H9 (cell line): Measurements from ENCODE around the gene HOXA2. TPM values are rescaled to one million over a fixed set of nuclear protein-coding genes. Genes with fewer than 3 reads are reported as not detected.

ENCODE experiments used
- DNase-seq: peaks from one replicate; pipeline ENCODE4 v3.0.0-alpha.2; 2017
- H2AFZ ChIP-seq: one replicate; pipeline ENCODE4 v1.6.1; 2013; ENCODE audit warnings: mild to moderate bottlenecking, low read length, control low read depth, moderate library complexity
- H2AK5ac ChIP-seq: 2 replicates; pipeline ENCODE4 v1.6.1; 2013; ENCODE audit warnings: low read length, control low read depth, mixed read lengths; ENCODE audit not compliant: insufficient read length
- H2BK120ac ChIP-seq: one replicate; pipeline ENCODE4 v1.6.1; 2013; ENCODE audit warnings: low read depth, mild to moderate bottlenecking, low read length, control low read depth, inconsistent platforms; ENCODE audit not compliant: poor library complexity, severe bottlenecking
- H2BK12ac ChIP-seq: 2 replicates; pipeline ENCODE4 v1.6.1; 2013; ENCODE audit warnings: low read length, control low read depth, mixed read lengths, low read depth; ENCODE audit not compliant: insufficient read length
- H2BK15ac ChIP-seq: 2 replicates; pipeline ENCODE4 v1.6.1; 2013; ENCODE audit warnings: low read depth, low read length, control low read depth
- H2BK20ac ChIP-seq: one replicate; pipeline ENCODE4 v1.6.1; 2013; ENCODE audit warnings: low read depth, mild to moderate bottlenecking, low read length, control low read depth, inconsistent platforms; ENCODE audit not compliant: poor library complexity, severe bottlenecking
- H2BK5ac ChIP-seq: 2 replicates; pipeline ENCODE4 v1.6.1; 2013; ENCODE audit warnings: low read length, control low read depth, mixed read lengths; ENCODE audit not compliant: insufficient read length
- H3K14ac ChIP-seq: 2 replicates; pipeline ENCODE4 v1.6.1; 2013; ENCODE audit warnings: low read length, control low read depth; ENCODE audit not compliant: insufficient read depth
- H3K18ac ChIP-seq: 2 replicates; pipeline ENCODE4 v1.6.1; 2013; ENCODE audit warnings: low read depth, mild to moderate bottlenecking, mixed read lengths, low read length, control low read depth; ENCODE audit not compliant: insufficient read length
- H3K23ac ChIP-seq: 2 replicates; pipeline ENCODE4 v1.6.1; 2013; ENCODE audit warnings: low read length, control low read depth, mixed read lengths, low read depth; ENCODE audit not compliant: insufficient read length
- H3K23me2 ChIP-seq: 2 replicates; pipeline ENCODE4 v1.6.1; 2013; ENCODE audit warnings: low read depth, mild to moderate bottlenecking, mixed read lengths, low read length, control low read depth; ENCODE audit not compliant: insufficient read length, poor library complexity, severe bottlenecking
- H3K27ac ChIP-seq: 2 replicates; pipeline ENCODE4 v1.5.1; 2013; ENCODE audit warnings: low read length, control low read depth, mixed read lengths, low read depth; ENCODE audit not compliant: insufficient read length
- H3K27me3 ChIP-seq: 2 replicates; pipeline ENCODE4 v1.6.1; 2013; ENCODE audit warnings: low read length, control low read depth, inconsistent platforms; ENCODE audit not compliant: insufficient read depth
- H3K4ac ChIP-seq: 2 replicates; pipeline ENCODE4 v1.6.1; 2013; ENCODE audit warnings: low read depth, mild to moderate bottlenecking, control low read depth, inconsistent platforms, low read length, moderate library complexity
- H3K4me1 ChIP-seq: 2 replicates; pipeline ENCODE4 v1.6.1; 2013; ENCODE audit warnings: low read length, control low read depth, inconsistent platforms; ENCODE audit not compliant: insufficient read depth
- H3K4me2 ChIP-seq: 2 replicates; pipeline ENCODE4 v1.6.1; 2013; ENCODE audit warnings: low read length, control low read depth, mixed read lengths; ENCODE audit not compliant: insufficient read length, insufficient read depth
- H3K56ac ChIP-seq: 2 replicates; pipeline ENCODE4 v1.6.1; 2013; ENCODE audit warnings: low read depth, mild to moderate bottlenecking, mixed read lengths, low read length, control low read depth; ENCODE audit not compliant: insufficient read length
- H3K79me1 ChIP-seq: 2 replicates; pipeline ENCODE4 v1.6.1; 2013; ENCODE audit warnings: low read depth, mild to moderate bottlenecking, moderate library complexity, low read length, control low read depth, inconsistent platforms; ENCODE audit not compliant: insufficient read depth, poor library complexity, severe bottlenecking
- H3K79me2 ChIP-seq: 2 replicates; pipeline ENCODE4 v1.6.1; 2013; ENCODE audit warnings: low read length, control low read depth, inconsistent platforms; ENCODE audit not compliant: insufficient read depth
- H3K9ac ChIP-seq: 2 replicates; pipeline ENCODE4 v1.6.1; 2013; ENCODE audit warnings: low read length, control low read depth, mixed read lengths; ENCODE audit not compliant: insufficient read length; ENCODE audit errors: extremely low read depth
- H3K9me3 ChIP-seq: one replicate; pipeline ENCODE4 v1.6.1; 2013; ENCODE audit warnings: low read depth, low read length, inconsistent platforms; ENCODE audit not compliant: control insufficient read depth
- H3T11ph ChIP-seq: one replicate; pipeline ENCODE4 v1.6.1; 2013; ENCODE audit warnings: mild to moderate bottlenecking, low read length, control low read depth, inconsistent platforms
- H4K20me1 ChIP-seq: one replicate; pipeline ENCODE4 v1.6.1; 2013; ENCODE audit not compliant: control insufficient read depth, insufficient read length, insufficient read depth
- H4K5ac ChIP-seq: 2 replicates; pipeline ENCODE4 v1.6.1; 2013; ENCODE audit warnings: low read depth, mild to moderate bottlenecking, mixed read lengths, low read length, control low read depth; ENCODE audit not compliant: insufficient read length
- H4K8ac ChIP-seq: replicated peaks from 2 replicates; pipeline ENCODE4 v1.6.1; 2013; ENCODE audit warnings: low read length, control low read depth, mixed read lengths, low read depth; ENCODE audit not compliant: insufficient read length
- H4K91ac ChIP-seq: 2 replicates; pipeline ENCODE4 v1.6.1; 2013; ENCODE audit warnings: low read depth, mild to moderate bottlenecking, moderate library complexity, mixed read lengths, low read length, control low read depth; ENCODE audit not compliant: insufficient read length
- H3K27ac Mint-ChIP-seq, 3 experiments: 2 replicates in 2 of 3; 3 replicates in 1 of 3; pipeline ENCODE4 v1.8.0; 2020 to 2021; ENCODE audit warnings: mixed read lengths in 3 of 3, mild to moderate bottlenecking in 1 of 3, moderate library complexity in 1 of 3
- H3K27me3 Mint-ChIP-seq: 2 replicates; pipeline ENCODE4 v1.8.0; 2021; ENCODE audit warnings: low read depth, mild to moderate bottlenecking, moderate library complexity, mixed read lengths
- H3K36me3 Mint-ChIP-seq, 3 experiments: 2 replicates in 2 of 3; 3 replicates in 1 of 3; pipeline ENCODE4 v1.8.0; 2020 to 2021; ENCODE audit warnings: low read depth in 3 of 3, mixed read lengths in 3 of 3; ENCODE audit not compliant: insufficient read depth in 1 of 3
- H3K4me1 Mint-ChIP-seq, 2 experiments: 2 replicates each; pipeline ENCODE4 v1.8.0; 2020; ENCODE audit warnings: mixed read lengths in 2 of 2
- H3K4me3 Mint-ChIP-seq, 2 experiments: 2 replicates in 1 of 2; 3 replicates in 1 of 2; pipeline ENCODE4 v1.8.0; 2020 to 2021; ENCODE audit warnings: mild to moderate bottlenecking in 2 of 2, mixed read lengths in 2 of 2, moderate library complexity in 1 of 2
- H3K9me3 Mint-ChIP-seq, 2 experiments: 2 replicates in 1 of 2; 3 replicates in 1 of 2; pipeline ENCODE4 v1.8.0; 2020; ENCODE audit warnings: mild to moderate bottlenecking in 2 of 2, mixed read lengths in 2 of 2, moderate library complexity in 1 of 2
- WGBS: extraction: QIAGEN DNeasy Blood & Tissue Kit; methylation state at CpG from one replicate; pipeline ENCODE4 v1.1.7; 2013; ENCODE audit warnings: missing lambda C conversion rate, low lambda C conversion rate, mixed read lengths; ENCODE audit not compliant: insufficient read length; ENCODE audit errors: extremely low coverage; 5-methylcytosine and 5-hydroxymethylcytosine counted together
- total RNA-seq: library from RNA; stranded (reverse); gene quantifications from 2 replicates; pipeline ENCODE4 v1.2.1, GENCODE V29; 2021
- TF ChIP-seq, protein P1 (sequence below): fragments of 200-600 bp; sonication (generic); conservative IDR thresholded peaks from 3 replicates; pipeline ENCODE4 v1.8.0; 2021; ENCODE audit warnings: antibody characterized with exemption, mild to moderate bottlenecking

HOXA2 gene
- total RNA-seq, 1 experiment from 2014 or later, result not detected

DNA sequence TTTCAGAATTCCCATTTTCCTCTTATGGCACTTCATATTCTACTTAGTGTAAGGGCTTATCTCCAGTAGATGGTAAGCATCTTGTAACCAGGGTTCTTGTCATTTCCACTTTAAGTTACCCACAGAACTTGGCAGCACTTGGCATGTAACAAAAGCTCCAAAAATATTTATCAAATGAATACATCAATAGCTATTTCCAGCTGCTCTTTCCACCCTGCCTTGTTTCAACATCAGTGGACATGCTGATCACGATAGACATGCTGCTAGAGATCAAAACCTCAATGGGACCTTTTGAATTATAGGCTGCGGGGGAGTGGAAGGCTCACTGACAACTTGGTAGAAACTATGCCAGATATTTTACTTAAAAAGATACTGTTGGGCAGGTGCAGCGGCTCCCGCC is 39.5 kb downstream of the HOXA2 start:
- H2BK120ac ChIP-seq, result no peak overlapping the region
- H3K56ac ChIP-seq, result no peak overlapping the region
- H3K79me2 ChIP-seq, result no peaks in the 10 kb centered on the region
- no peak overlapping the region for H4K91ac ChIP-seq
- H3K4me1 ChIP-seq, result no peaks in the 10 kb centered on the region
- H4K8ac ChIP-seq, result no peak overlapping the region
- no peak overlapping the region for H3K9ac ChIP-seq
- no peaks in the 10 kb centered on the region for H4K20me1 ChIP-seq
- no peak overlapping the region for H3K4me2 ChIP-seq
- H3K4me3 Mint-ChIP-seq, result no peak overlapping the region
- H3K27ac Mint-ChIP-seq, result no peak overlapping the region; a peak in 1 of 7 replicates
- no peaks in the 10 kb centered on the region for H3K27me3 ChIP-seq
- H3K27ac ChIP-seq, result no peak overlapping the region
- no peak overlapping the region for H2BK5ac ChIP-seq
- H4K5ac ChIP-seq, result no peak overlapping the region
- peaks cover 15% of the 10 kb centered on the region for H3K27me3 Mint-ChIP-seq
- no peak overlapping the region for H3T11ph ChIP-seq
- H2AFZ ChIP-seq, result no peak overlapping the region
- no peak overlapping the region for H3K14ac ChIP-seq
- no peak overlapping the region for H3K18ac ChIP-seq
- no peaks in the 10 kb centered on the region for H3K23me2 ChIP-seq
- no peak overlapping the region for H2BK12ac ChIP-seq
- H3K9me3 Mint-ChIP-seq, result no peaks in the 10 kb centered on the region
- no peak for DNase-seq
- TF ChIP-seq, protein P1, sequence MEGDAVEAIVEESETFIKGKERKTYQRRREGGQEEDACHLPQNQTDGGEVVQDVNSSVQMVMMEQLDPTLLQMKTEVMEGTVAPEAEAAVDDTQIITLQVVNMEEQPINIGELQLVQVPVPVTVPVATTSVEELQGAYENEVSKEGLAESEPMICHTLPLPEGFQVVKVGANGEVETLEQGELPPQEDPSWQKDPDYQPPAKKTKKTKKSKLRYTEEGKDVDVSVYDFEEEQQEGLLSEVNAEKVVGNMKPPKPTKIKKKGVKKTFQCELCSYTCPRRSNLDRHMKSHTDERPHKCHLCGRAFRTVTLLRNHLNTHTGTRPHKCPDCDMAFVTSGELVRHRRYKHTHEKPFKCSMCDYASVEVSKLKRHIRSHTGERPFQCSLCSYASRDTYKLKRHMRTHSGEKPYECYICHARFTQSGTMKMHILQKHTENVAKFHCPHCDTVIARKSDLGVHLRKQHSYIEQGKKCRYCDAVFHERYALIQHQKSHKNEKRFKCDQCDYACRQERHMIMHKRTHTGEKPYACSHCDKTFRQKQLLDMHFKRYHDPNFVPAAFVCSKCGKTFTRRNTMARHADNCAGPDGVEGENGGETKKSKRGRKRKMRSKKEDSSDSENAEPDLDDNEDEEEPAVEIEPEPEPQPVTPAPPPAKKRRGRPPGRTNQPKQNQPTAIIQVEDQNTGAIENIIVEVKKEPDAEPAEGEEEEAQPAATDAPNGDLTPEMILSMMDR, result no peak
- H3K4ac ChIP-seq, result no peak overlapping the region
- H3K36me3 Mint-ChIP-seq, result no peaks in the 10 kb centered on the region
- H3K9me3 ChIP-seq, result no peaks in the 10 kb centered on the region
- no peaks in the 10 kb centered on the region for H3K4me1 Mint-ChIP-seq
- no peak overlapping the region for H3K23ac ChIP-seq
- no peaks in the 10 kb centered on the region for H3K79me1 ChIP-seq
- no peak overlapping the region for H2BK20ac ChIP-seq
- no peak overlapping the region for H2AK5ac ChIP-seq
- no CpG with 5 or more reads among the region's 4 CpGs for WGBS
- no peak overlapping the region for H2BK15ac ChIP-seq
